Liver (tissue), 3 donors: ENCODE data around the gene TMC1.

Experiments
- ATF3 ChIP-seq: IDR thresholded peaks from 2 replicates; pipeline ENCODE4 v1.6.1; 2016; ENCODE audit warnings: antibody characterized with exemption
- CTCF ChIP-seq: fragments of 150-350 bp; IDR thresholded peaks from 2 replicates; pipeline ENCODE4 v1.5.1; 2017; ENCODE audit warnings: improper control_type of control experiment, low read depth, low read length; ENCODE audit not compliant: missing input control
- EGR1 ChIP-seq, 2 donors: IDR thresholded peaks; 2 replicates each; pipeline ENCODE4 v1.6.1; 2016 to 2018; ENCODE audit warnings: antibody characterized with exemption in 2 of 2, low read depth in 2 of 2
- FOXA1 ChIP-seq: IDR thresholded peaks from 2 replicates; pipeline ENCODE4 v1.6.1; 2016; ENCODE audit warnings: antibody characterized with exemption
- HNF4G ChIP-seq: IDR thresholded peaks from 2 replicates; pipeline ENCODE4 v1.6.1; 2016; ENCODE audit warnings: antibody characterized with exemption
- JUND ChIP-seq, 2 donors: IDR thresholded peaks; 2 replicates each; pipeline ENCODE4 v1.6.1; 2016; ENCODE audit warnings: antibody characterized with exemption in 2 of 2
- MAX ChIP-seq: IDR thresholded peaks from 2 replicates; pipeline ENCODE4 v1.6.1; 2016; ENCODE audit warnings: antibody characterized with exemption
- RAD21 ChIP-seq, 2 donors: IDR thresholded peaks; 2 replicates each; pipeline ENCODE4 v1.6.1; 2016; ENCODE audit warnings: antibody characterized with exemption in 2 of 2, mild to moderate bottlenecking in 2 of 2
- REST ChIP-seq: IDR thresholded peaks from 2 replicates; pipeline ENCODE4 v1.6.1; 2016; ENCODE audit warnings: antibody characterized with exemption, mild to moderate bottlenecking
- SP1 ChIP-seq: IDR thresholded peaks from 2 replicates; pipeline ENCODE4 v1.6.1; 2018; ENCODE audit warnings: antibody characterized with exemption, mild to moderate bottlenecking
- TAF1 ChIP-seq: conservative IDR thresholded peaks from 2 replicates; pipeline ENCODE4 v1.6.1; 2016; ENCODE audit warnings: antibody characterized with exemption, mild to moderate bottlenecking
- YY1 ChIP-seq: IDR thresholded peaks from 2 replicates; pipeline ENCODE4 v1.6.1; 2016; ENCODE audit warnings: antibody characterized with exemption, mild to moderate bottlenecking
- ZBTB33 ChIP-seq: IDR thresholded peaks from 2 replicates; pipeline ENCODE4 v1.6.1; 2016; ENCODE audit warnings: antibody characterized with exemption
- donor health status: healthy.
- donor health status: healthy.

- no peak for TF ChIP-seq CTCF
- no peak for TF ChIP-seq REST
- no peak for TF ChIP-seq TAF1
- TF ChIP-seq ZBTB33 = no peak
- TF ChIP-seq JUND (IDR thresholded peaks at IDR 0.05) = no peak
- no peak for TF ChIP-seq YY1
- no peak for TF ChIP-seq SP1
- TF ChIP-seq HNF4G = no peak
- no peak for TF ChIP-seq RAD21 (IDR thresholded peaks at IDR 0.05)
- no peak for TF ChIP-seq ATF3
- TF ChIP-seq MAX = no peak
- no peak for TF ChIP-seq FOXA1
- no peak for TF ChIP-seq EGR1 (IDR thresholded peaks at IDR 0.05; ENCODE audit: low read depth in 2 of 2)
These were observed 23.9 kb upstream of the TMC1 start for GRCh38 chr9:72497447-72498046.
